Suprapubic skin (tissue), 4 donors: ENCODE measurements around the gene APOM.

Experiments used
- CTCF ChIP-seq, 2 donors: fragments of 200-600 bp in 1 of 2; fragments of 450-650 bp in 1 of 2; sonication (generic) in 1 of 2; IDR thresholded peaks; one replicate each; pipeline ENCODE4 v1.5.1; 2016 to 2019; ENCODE audit warnings: antibody characterized with exemption in 2 of 2, mild to moderate bottlenecking in 1 of 2, moderate library complexity in 1 of 2
- EP300 ChIP-seq: sonication (generic); formaldehyde crosslinking; IDR thresholded peaks from one replicate; pipeline ENCODE4 v1.6.1; 2017; ENCODE audit warnings: antibody characterized with exemption
- POLR2A ChIP-seq, 2 donors: fragments of 450-650 bp; IDR thresholded peaks; one replicate each; pipeline ENCODE4 v1.6.1; 2017; ENCODE audit warnings: antibody characterized with exemption in 2 of 2, mild to moderate bottlenecking in 2 of 2, moderate library complexity in 2 of 2
- POLR2AphosphoS5 ChIP-seq, 3 donors: sonication (generic); formaldehyde crosslinking; IDR thresholded peaks; one replicate each; pipeline ENCODE4 v1.6.1; 2017; ENCODE audit warnings: antibody characterized with exemption in 3 of 3

GRCh38 chr6:31705931-31706330, 50.2 kb downstream of the APOM start:
- no peak for TF ChIP-seq CTCF (IDR thresholded peaks at IDR 0.05)
- no peak for TF ChIP-seq POLR2A (IDR thresholded peaks at IDR 0.05)
- TF ChIP-seq EP300 = no peak
- TF ChIP-seq POLR2AphosphoS5 (IDR thresholded peaks at IDR 0.05) = no peak
